Esophagus muscularis mucosa (tissue), 4 donors: ENCODE data around the gene MYOZ1. TPM values are rescaled to one million over a fixed set of nuclear protein-coding genes. Genes with fewer than 3 reads are reported as not detected.
A peak's percentile ranks its signal among the peaks of the same experiment; 100 is the strongest.

Experiments used
- DNase-seq: peaks from one replicate; pipeline ENCODE4 v3.0.0-alpha.2; 2017; ENCODE audit errors: extremely low spot score
- H3K27ac ChIP-seq, 4 donors: fragments of 200-600 bp; sonication (generic); replicated peaks in 1 of 4; 1 replicate in 3 of 4; 2 replicates in 1 of 4; pipeline ENCODE4 v1.5.1; 2016 to 2019; ENCODE audit warnings: mild to moderate bottlenecking in 1 of 4
- H3K27me3 ChIP-seq, 4 donors: fragments of 200-600 bp; sonication (generic); one replicate each; pipeline versions ENCODE4 v1.5.1 to v1.6.0; 2016 to 2019
- H3K36me3 ChIP-seq, 4 donors: fragments of 200-600 bp; sonication (generic); one replicate each; pipeline ENCODE4 v1.5.1; 2016 to 2019
- H3K4me1 ChIP-seq, 4 donors: fragments of 200-600 bp; sonication (generic); one replicate each; pipeline ENCODE4 v1.5.1; 2016 to 2019
- H3K4me3 ChIP-seq, 4 donors: fragments of 200-600 bp; sonication (generic); 1 replicate in 2 of 4; 2 replicates in 2 of 4; pipeline ENCODE4 v1.5.1; 2016 to 2019; ENCODE audit warnings: mild to moderate bottlenecking in 4 of 4, moderate library complexity in 1 of 4
- H3K9me3 ChIP-seq, 4 donors: fragments of 200-600 bp; sonication (generic); 1 replicate in 3 of 4; 2 replicates in 1 of 4; pipeline ENCODE4 v1.5.1; 2016 to 2019
- CTCF ChIP-seq, 3 experiments: fragments of 200-600 bp in 2 of 3; fragments of 450-650 bp in 1 of 3; sonication (generic) in 2 of 3; IDR thresholded peaks; one replicate each; pipeline ENCODE4 v1.5.1; 2017 to 2019; ENCODE audit warnings: antibody characterized with exemption in 3 of 3, mild to moderate bottlenecking in 2 of 3, moderate library complexity in 1 of 3
- EP300 ChIP-seq: sonication (generic); formaldehyde crosslinking; IDR thresholded peaks from one replicate; pipeline ENCODE4 v1.6.1; 2017; ENCODE audit warnings: antibody characterized with exemption
- POLR2A ChIP-seq: fragments of 450-650 bp; IDR thresholded peaks from one replicate; pipeline ENCODE4 v1.6.1; 2017; ENCODE audit warnings: antibody characterized with exemption, moderate library complexity, mild to moderate bottlenecking, low read depth
- POLR2AphosphoS5 ChIP-seq, 2 donors: sonication (generic); formaldehyde crosslinking; IDR thresholded peaks; one replicate each; pipeline ENCODE4 v1.6.1; 2017; ENCODE audit warnings: antibody characterized with exemption in 2 of 2
- WGBS: methylation state at CpG from one replicate; pipeline ENCODE4 v1.1.5; 2018; 5-methylcytosine and 5-hydroxymethylcytosine counted together
- intact Hi-C: fragments of 100-400 bp; cut with DNase I; formaldehyde crosslinking; loops from one replicate; pipeline ENCODE4 v1.15.1; 2023
- total RNA-seq, 4 donors: library from RNA; depleted of rRNA; stranded (reverse); fragments of >200 nt; gene quantifications; one replicate each; pipeline versions ENCODE4 v1.1.0 to v1.2.1, GENCODE V29; 2016

The MYOZ1 gene
- total RNA-seq, 4 donors from 2014 or later = 0.17 to 0.29 TPM; not detected in 2

GRCh38 chr10:73644767-73645166 lies 3.5 kb upstream of the MYOZ1 start:
- Histone ChIP-seq H3K27ac (no peak overlapping the region), H3K9me3 (no peaks in the 10 kb centered on the region), H3K4me3 (no peak overlapping the region), H3K27me3 (no peaks in the 10 kb centered on the region), H3K4me1 (peaks cover 21 to 33% (median 27%) of the 10 kb centered on the region in 4 donors), H3K36me3 (no peaks in the 10 kb centered on the region)
- TF ChIP-seq POLR2AphosphoS5 (IDR thresholded peaks at IDR 0.05) = no peak
- TF ChIP-seq CTCF (IDR thresholded peaks at IDR 0.05) = no peak
- TF ChIP-seq EP300 = no peak
- no peak for TF ChIP-seq POLR2A
- WGBS = 52% methylated on average over 1 of the region's 1 CpG
- DNase-seq = no peak
- intact Hi-C loops = loop anchor here (2.0 kb wide), 1 partner anchor 114 kb away; no protein-coding TSS in a partner anchor

- TF ChIP-seq EP300 (no peak), POLR2A (no peak), CTCF (IDR thresholded peaks at IDR 0.05) (peak; percentile 87 to 95 (median 90)), POLR2AphosphoS5 (IDR thresholded peaks at IDR 0.05) (peak; percentile 26 to 42)
- H3K4me1 ChIP-seq = peaks cover 21 to 33% (median 27%) of the 10 kb centered on the region in 4 donors
- no peak for DNase-seq
- no peak overlapping the region for H3K27ac ChIP-seq
- WGBS = 15% methylated on average over 5 of the region's 5 CpGs
- H3K4me3 ChIP-seq = no peak overlapping the region
- H3K36me3 ChIP-seq = no peaks in the 10 kb centered on the region
- H3K27me3 ChIP-seq = no peaks in the 10 kb centered on the region
- H3K9me3 ChIP-seq = no peaks in the 10 kb centered on the region
- intact Hi-C loops = loop anchor here (2.0 kb wide), 1 partner anchor 113 kb away; no protein-coding TSS in a partner anchor
These were observed 2.9 kb upstream of the MYOZ1 start for GRCh38 chr10:73644015-73644743.

GRCh38 chr10:73643362-73643761 lies 2.1 kb upstream of the MYOZ1 start:
- H3K27me3 ChIP-seq = no peaks in the 10 kb centered on the region
- no peak overlapping the region for H3K27ac ChIP-seq
- peaks cover 17 to 27% (median 22%) of the 10 kb centered on the region in 4 donors for H3K4me1 ChIP-seq
- H3K9me3 ChIP-seq = no peaks in the 10 kb centered on the region
- intact Hi-C loops = no loop called here
- H3K36me3 ChIP-seq = no peaks in the 10 kb centered on the region
- TF ChIP-seq EP300 = no peak
- TF ChIP-seq CTCF (IDR thresholded peaks at IDR 0.05) = no peak
- no peak for TF ChIP-seq POLR2A
- no peak for TF ChIP-seq POLR2AphosphoS5 (IDR thresholded peaks at IDR 0.05)
- 83% methylated on average over 2 of the region's 2 CpGs for WGBS
- DNase-seq = no peak
- H3K4me3 ChIP-seq = no peak overlapping the region

- TF ChIP-seq CTCF (IDR thresholded peaks at IDR 0.05) (no peak), POLR2A (no peak), EP300 (no peak), POLR2AphosphoS5 (IDR thresholded peaks at IDR 0.05) (no peak)
- 86% methylated on average over 3 of the region's 3 CpGs for WGBS
- intact Hi-C loops = no loop called here
- Histone ChIP-seq H3K27me3 (no peaks in the 10 kb centered on the region), H3K4me1 (peaks cover 2 to 9% (median 4%) of the 10 kb centered on the region in 4 donors), H3K9me3 (no peaks in the 10 kb centered on the region), H3K27ac (no peak overlapping the region), H3K36me3 (no peaks in the 10 kb centered on the region), H3K4me3 (no peak overlapping the region)
- no peak for DNase-seq
These were observed 2.0 kb downstream of the MYOZ1 start for GRCh38 chr10:73639286-73639685.
